NCI-H446 (cell line): ENCODE data around the gene POU2F2.
A peak's percentile ranks its signal among the peaks of the same experiment; 100 is the strongest.
"Not testable (repeated sequence)": the region's sequence is repeated elsewhere in the genome, so short reads cannot be mapped to it uniquely, and the experiment has no call there.

Experiments used
- DNase-seq, 2 experiments: peaks; one replicate each; lab custom pipeline; 2025; lab: John Stamatoyannopoulos, UW

Gene POU2F2

GRCh38 chr19:42124386-42124901, 7.8 kb downstream of the POU2F2 start:
- no peak for DNase-seq

GRCh38 chr19:42123765-42124164, 8.5 kb downstream of the POU2F2 start:
- DNase-seq, result no peak

- no peak for DNase-seq
Measured at GRCh38 chr19:42122691-42123607, 9.3 kb downstream of the POU2F2 start.

- DNase-seq, result no peak
Measured at GRCh38 chr19:42121656-42122069, 10.6 kb downstream of the POU2F2 start.

GRCh38 chr19:42121036-42121621, 11.1 kb downstream of the POU2F2 start:
- DNase-seq, result no peak

GRCh38 chr19:42120276-42120980, 11.8 kb downstream of the POU2F2 start:
- no peak for DNase-seq

- DNase-seq, result no peak
Measured at GRCh38 chr19:42117076-42117475, 15.2 kb downstream of the POU2F2 start.

GRCh38 chr19:42116308-42117075, 15.8 kb downstream of the POU2F2 start:
- DNase-seq, result no peak

GRCh38 chr19:42115705-42116104, 16.5 kb downstream of the POU2F2 start:
- no peak for DNase-seq

- no peak for DNase-seq
Measured at GRCh38 chr19:42115219-42115618, 17.0 kb downstream of the POU2F2 start.

- no peak for DNase-seq
Measured at GRCh38 chr19:42114412-42114811, 17.8 kb downstream of the POU2F2 start.

- DNase-seq, result no peak
Measured at GRCh38 chr19:42113641-42114348, 18.5 kb downstream of the POU2F2 start.

- DNase-seq, result no peak
Measured at GRCh38 chr19:42111811-42112210, 20.4 kb downstream of the POU2F2 start.

GRCh38 chr19:42111384-42111783, 20.9 kb downstream of the POU2F2 start:
- DNase-seq, result no peak

GRCh38 chr19:42110658-42111057, 21.6 kb downstream of the POU2F2 start:
- no peak for DNase-seq

GRCh38 chr19:42109896-42110295, 22.4 kb downstream of the POU2F2 start:
- no peak for DNase-seq

- peak; percentile 81 to 89 for DNase-seq
Measured at GRCh38 chr19:42108527-42109389, 23.5 kb downstream of the POU2F2 start.

- no peak for DNase-seq
Measured at GRCh38 chr19:42105368-42105767, 26.9 kb downstream of the POU2F2 start.

- no peak for DNase-seq
Measured at GRCh38 chr19:42102877-42103276, 29.4 kb downstream of the POU2F2 start.

GRCh38 chr19:42100241-42100640, 32.0 kb downstream of the POU2F2 start:
- not testable (repeated sequence) for DNase-seq
